Measurements from ENCODE around the gene DHH. TPM values are rescaled to one million over a fixed set of nuclear protein-coding genes. Genes with fewer than 3 reads are reported as not detected.

DHH gene
- total and polyA plus RNA-seq, 9 of the 15 experiments (the other 6 are each of a cell fraction or from before 2014, with no cell fraction given), result 0.07 to 2.6 (median 0.54) TPM

DNA sequence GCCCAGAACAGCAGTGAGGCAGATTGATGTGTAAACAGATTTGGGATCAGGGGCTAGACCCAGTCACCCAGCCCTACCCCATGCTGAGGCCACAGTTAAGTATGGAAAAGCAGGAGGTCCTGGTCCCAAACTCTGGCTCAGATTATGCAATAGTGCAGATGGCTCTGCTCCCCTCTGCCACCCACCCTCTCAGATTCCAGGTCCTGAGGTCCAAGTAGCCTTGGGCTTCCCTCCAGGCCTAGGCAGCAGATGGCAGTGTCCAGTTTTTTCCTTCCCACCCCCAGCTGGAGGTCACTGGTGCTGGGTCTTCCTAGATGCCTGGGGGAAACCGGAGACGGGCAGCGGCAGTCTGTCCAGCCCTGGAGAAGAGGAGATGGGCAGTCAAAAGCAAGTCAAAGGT is 2.8 kb upstream of the DHH start:
- BruUV-seq (replicated peaks), result no TSS peak
- no peak overlapping the region for H2AFZ ChIP-seq (ENCODE audit: low read depth, low read length)
- in situ Hi-C loops (cut with MboI), result loop anchor here (5.0 kb wide), 1 partner anchor 35 kb away; the partner anchor contains the start of gene KMT2D
- FAIRE-seq (no peak), DNase-seq (ENCODE audit: extremely low read depth in 1 of 4, low spot score in 3 of 4) (peak in 1 of 4 experiments; percentile 6), ATAC-seq (no peak)
- ChIA-PET POLR2A (interaction anchor here (0.8 to 4.3 kb wide), 6 partner anchors 12 to 168 kb away, joined by 3 to 50 read pairs (median 4); partner anchors contain the start of genes LMBR1L, RHEBL1 and TUBA1C), CTCF (ENCODE audit: low intra/inter-chr PET ratio) (interaction anchor here (0.6 to 2.0 kb wide), 3 partner anchors 34 to 137 kb away, joined by 3 to 7 read pairs (median 4); partner anchors contain the start of gene KMT2D)
- H4K20me1 ChIP-seq (replicated peaks; ENCODE audit: control insufficient read depth, insufficient read depth, low read length), result no peaks in the 10 kb centered on the region
- H3K27ac ChIP-seq (ENCODE audit: extremely low read depth, low read depth, low read length), result no peak overlapping the region
- intact Hi-C loops (cut with micrococcal nuclease), result no loop called here
- H3K9me3 ChIP-seq (replicated peaks; ENCODE audit: control insufficient read depth, insufficient read depth, low read depth, low read length), result no peaks in the 10 kb centered on the region
- H3K9ac ChIP-seq (ENCODE audit: insufficient read depth in 1 of 2, low read depth in 2 of 2, low read length in 2 of 2), result no peak overlapping the region
- no peak overlapping the region for H3K4me3 ChIP-seq
- peaks cover 4% of the 10 kb centered on the region for H3K9me1 ChIP-seq (ENCODE audit: control insufficient read depth, insufficient read depth, low read length)
- TF ChIP-seq, protein P1, sequence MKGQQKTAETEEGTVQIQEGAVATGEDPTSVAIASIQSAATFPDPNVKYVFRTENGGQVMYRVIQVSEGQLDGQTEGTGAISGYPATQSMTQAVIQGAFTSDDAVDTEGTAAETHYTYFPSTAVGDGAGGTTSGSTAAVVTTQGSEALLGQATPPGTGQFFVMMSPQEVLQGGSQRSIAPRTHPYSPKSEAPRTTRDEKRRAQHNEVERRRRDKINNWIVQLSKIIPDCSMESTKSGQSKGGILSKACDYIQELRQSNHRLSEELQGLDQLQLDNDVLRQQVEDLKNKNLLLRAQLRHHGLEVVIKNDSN (CRISPR knock-in tag; IDR thresholded peaks at IDR 0.05), result no peak
- TF ChIP-seq CEBPB (tag; IDR thresholded peaks at IDR 0.05), result 0 out of 2 replicates have a peak, but pooled peaks have one; percentile 15
- H3K4me1 ChIP-seq (replicated peaks in 1 of 2; ENCODE audit: control insufficient read depth in 2 of 2, insufficient read depth in 2 of 2, low read length in 2 of 2), result peaks cover 32 to 34% of the 10 kb centered on the region in 2 experiments
- WGBS (ENCODE audit: insufficient coverage, low coverage, missing lambda C conversion rate), result 51% methylated on average over 3 of the region's 3 CpGs
- peaks cover 53% of the 10 kb centered on the region for H3K36me3 ChIP-seq (ENCODE audit: control insufficient read depth, insufficient read depth, low read length)
- peaks cover 12% of the 10 kb centered on the region; the same call in 1 of the 3 replicates for H3K79me2 ChIP-seq (ENCODE audit: control insufficient read depth, insufficient read depth, low read length)
- H3K27me3 ChIP-seq (ENCODE audit: control insufficient read depth in 2 of 2, insufficient read depth in 2 of 2, low read length in 2 of 2), result no peaks in the 10 kb centered on the region
- no peak overlapping the region for H3K4me2 ChIP-seq (ENCODE audit: insufficient read depth, low read length)

DNA sequence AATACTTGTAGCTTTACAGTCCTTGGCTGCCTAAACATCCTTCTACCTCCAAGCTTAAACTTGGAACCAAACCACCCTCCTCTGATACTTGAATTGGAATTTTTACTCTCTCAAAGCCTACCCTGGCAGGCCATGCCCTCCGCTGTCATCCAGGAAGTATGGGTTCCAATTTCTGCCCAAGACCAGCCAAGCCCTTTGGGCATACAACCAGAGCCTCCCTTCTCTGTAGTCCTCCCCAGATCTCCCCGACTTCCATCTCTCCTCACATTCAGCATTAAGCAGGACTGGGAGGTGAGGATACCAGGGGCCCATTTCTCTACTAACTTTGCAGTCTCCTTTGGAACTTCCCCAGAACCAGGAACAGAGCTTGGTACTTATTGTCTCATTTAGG is 369 bp upstream of the DHH start:
- Histone ChIP-seq H3K9me3 (replicated peaks; ENCODE audit: control insufficient read depth, insufficient read depth, low read depth, low read length) (no peaks in the 10 kb centered on the region), H3K79me2 (ENCODE audit: control insufficient read depth, insufficient read depth, low read length) (peaks cover 12% of the 10 kb centered on the region; the same call in 1 of the 3 replicates), H3K4me3 (no peak overlapping the region), H3K36me3 (ENCODE audit: control insufficient read depth, insufficient read depth, low read length) (peaks cover 29% of the 10 kb centered on the region; the same call in 2 of the 3 replicates), H3K9me1 (ENCODE audit: control insufficient read depth, insufficient read depth, low read length) (peaks cover 4% of the 10 kb centered on the region), H2AFZ (ENCODE audit: low read depth, low read length) (0 out of 2 replicates have a peak overlapping the region, but pooled peaks have one; percentile 12), H3K4me1 (replicated peaks in 1 of 2; ENCODE audit: control insufficient read depth in 2 of 2, insufficient read depth in 2 of 2, low read length in 2 of 2) (peaks cover 51 to 55% of the 10 kb centered on the region in 2 experiments), H3K27ac (ENCODE audit: extremely low read depth, low read depth, low read length) (peak overlapping the region; percentile 10; the same call in 1 of the 3 replicates), H3K9ac (ENCODE audit: insufficient read depth in 1 of 2, low read depth in 2 of 2, low read length in 2 of 2) (peak overlapping the region in 1 of 2 experiments; percentile 85; a peak in 1 of 4 replicates), H3K27me3 (ENCODE audit: control insufficient read depth in 2 of 2, insufficient read depth in 2 of 2, low read length in 2 of 2) (no peaks in the 10 kb centered on the region), H4K20me1 (replicated peaks; ENCODE audit: control insufficient read depth, insufficient read depth, low read length) (no peaks in the 10 kb centered on the region), H3K4me2 (ENCODE audit: insufficient read depth, low read length) (peak overlapping the region; percentile 44; the same call in 1 of the 2 replicates)
- FAIRE-seq (no peak), ATAC-seq (no peak), DNase-seq (ENCODE audit: extremely low read depth in 1 of 4, low spot score in 3 of 4) (no peak)
- no TSS peak for BruUV-seq (replicated peaks)
- POLR2A ChIA-PET, result interaction anchor here (0.7 to 6.6 kb wide), 5 partner anchors 10 to 171 kb away, joined by 3 to 103 read pairs (median 7); partner anchors contain the start of genes LMBR1L and TUBA1B
- 73% methylated on average over 2 of the region's 2 CpGs for WGBS (ENCODE audit: insufficient coverage, low coverage, missing lambda C conversion rate)
- in situ Hi-C loops (cut with MboI) (loop anchor here (5.0 kb wide), 1 partner anchor 33 kb away; the partner anchor contains the start of gene KMT2D), intact Hi-C loops (cut with micrococcal nuclease) (loop anchor here (1.0 kb wide), 1 partner anchor 139 kb away; no protein-coding TSS in a partner anchor)
- CTCF ChIA-PET (ENCODE audit: low intra/inter-chr PET ratio), result no interaction called here
- TF ChIP-seq CHD1 (IDR thresholded peaks at IDR 0.05; ENCODE audit: low read length) (peak; percentile 10), PHF8 (IDR thresholded peaks at IDR 0.05; ENCODE audit: borderline replicate concordance, low read length) (0 out of 2 replicates have a peak, but pooled peaks have one; percentile 8), MYNN (IDR thresholded peaks at IDR 0.05) (no peak), MYNN (CRISPR knock-in tag; IDR thresholded peaks at IDR 0.05) (no peak)
